GM18870 (cell line): ENCODE data around the gene DPEP1.
"Not testable (repeated sequence)": the region's sequence is repeated elsewhere in the genome, so short reads cannot be mapped to it uniquely, and the experiment has no call there.

Experiments
- ATAC-seq: cut with Tn5 transposase; IDR thresholded peaks from one replicate; pipeline ENCODE4 v1.9.1; 2021; ENCODE audit warnings: moderate library complexity; ENCODE audit not compliant: unreplicated experiment

DPEP1 gene

DNA sequence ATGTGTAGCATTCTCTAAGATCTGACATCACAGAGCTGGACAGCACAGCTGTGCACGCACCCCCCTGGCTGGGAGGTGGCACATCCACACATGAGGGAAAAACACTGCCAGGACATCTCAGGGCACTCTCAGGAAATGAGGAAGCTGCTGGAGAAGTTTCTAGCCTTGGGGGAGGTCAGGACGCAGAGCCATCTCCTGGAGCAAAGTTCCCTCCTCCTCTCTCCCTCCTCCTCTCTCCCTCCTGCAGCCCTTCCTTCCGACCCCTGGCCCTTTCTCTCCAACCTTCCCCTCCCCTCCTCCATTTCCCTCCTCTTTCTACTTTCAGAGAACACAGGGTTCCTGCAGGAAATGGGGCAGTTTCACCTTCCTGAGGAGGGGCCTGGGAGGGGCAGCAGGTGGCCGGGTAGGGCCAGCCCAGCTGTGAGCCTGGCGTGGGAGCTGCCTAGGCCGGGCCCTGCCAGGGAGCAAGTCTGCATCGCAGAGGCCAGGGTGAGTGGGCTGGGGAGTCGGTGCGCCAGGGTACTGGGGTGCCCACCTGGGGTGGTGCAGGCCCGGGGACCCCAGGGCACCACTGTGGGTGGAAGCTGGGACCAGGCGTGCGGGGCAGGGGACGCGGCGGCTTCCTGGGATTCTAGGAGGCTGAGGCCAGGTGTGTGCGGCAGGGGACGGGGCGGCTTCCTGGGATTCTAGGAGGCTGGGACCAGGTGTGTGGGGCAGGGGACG is at the start of gene DPEP1:
DPEP1 (plus strand) TSS at position 412 of the 723 bp plus-strand sequence. CDS start 16,769 bp downstream, outside the sequence.
- ATAC-seq = no peak

- no peak for ATAC-seq
Observed at GRCh38 chr16:89564476-89565255, 48.8 kb upstream of the DPEP1 start.

GRCh38 chr16:89565256-89565505 is 48.3 kb upstream of the DPEP1 start:
- no peak for ATAC-seq

DNA sequence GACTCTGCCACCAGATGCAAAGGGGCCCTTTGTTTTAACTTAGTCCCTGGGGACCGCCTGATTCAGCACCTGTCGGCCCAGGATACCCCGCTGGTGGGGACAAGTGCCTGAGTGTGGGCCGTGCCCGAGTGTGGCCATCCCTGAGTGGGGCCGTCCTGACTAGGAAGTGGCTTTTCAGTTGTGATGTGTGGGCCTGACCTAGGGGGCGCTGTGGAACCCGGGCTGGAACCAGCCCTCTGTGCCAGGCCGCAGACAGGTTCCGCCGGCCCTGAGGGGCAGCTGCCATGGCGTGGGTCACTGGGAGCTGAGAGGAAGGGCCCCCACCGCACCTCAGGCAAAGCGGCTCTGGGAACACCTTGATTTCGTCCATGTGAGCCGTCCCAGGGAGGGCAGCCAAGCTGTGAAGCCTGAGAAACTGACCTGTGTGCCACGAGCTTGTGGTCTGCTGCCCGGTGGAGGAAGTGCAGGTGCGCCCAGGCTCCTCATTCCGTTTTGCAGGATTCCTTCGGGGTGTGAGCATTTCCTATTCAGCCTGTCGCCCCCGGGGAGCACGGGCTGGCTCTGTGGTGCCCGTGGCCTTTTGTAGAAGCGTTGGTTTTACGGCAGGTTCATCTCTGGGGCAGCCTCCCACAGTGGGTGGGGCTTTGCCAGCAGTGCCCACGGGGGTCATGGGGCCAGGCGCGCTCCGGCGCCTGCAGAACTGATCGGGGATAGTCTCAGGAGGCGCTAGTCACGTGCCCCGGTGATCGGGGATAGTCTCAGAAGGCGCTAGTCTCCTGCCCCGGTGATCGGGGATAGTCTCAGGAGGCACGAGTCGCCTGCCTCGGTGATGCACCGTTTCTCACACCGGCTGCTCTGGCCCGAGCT is 47.7 kb upstream of the DPEP1 start:
- ATAC-seq = no peak

DNA sequence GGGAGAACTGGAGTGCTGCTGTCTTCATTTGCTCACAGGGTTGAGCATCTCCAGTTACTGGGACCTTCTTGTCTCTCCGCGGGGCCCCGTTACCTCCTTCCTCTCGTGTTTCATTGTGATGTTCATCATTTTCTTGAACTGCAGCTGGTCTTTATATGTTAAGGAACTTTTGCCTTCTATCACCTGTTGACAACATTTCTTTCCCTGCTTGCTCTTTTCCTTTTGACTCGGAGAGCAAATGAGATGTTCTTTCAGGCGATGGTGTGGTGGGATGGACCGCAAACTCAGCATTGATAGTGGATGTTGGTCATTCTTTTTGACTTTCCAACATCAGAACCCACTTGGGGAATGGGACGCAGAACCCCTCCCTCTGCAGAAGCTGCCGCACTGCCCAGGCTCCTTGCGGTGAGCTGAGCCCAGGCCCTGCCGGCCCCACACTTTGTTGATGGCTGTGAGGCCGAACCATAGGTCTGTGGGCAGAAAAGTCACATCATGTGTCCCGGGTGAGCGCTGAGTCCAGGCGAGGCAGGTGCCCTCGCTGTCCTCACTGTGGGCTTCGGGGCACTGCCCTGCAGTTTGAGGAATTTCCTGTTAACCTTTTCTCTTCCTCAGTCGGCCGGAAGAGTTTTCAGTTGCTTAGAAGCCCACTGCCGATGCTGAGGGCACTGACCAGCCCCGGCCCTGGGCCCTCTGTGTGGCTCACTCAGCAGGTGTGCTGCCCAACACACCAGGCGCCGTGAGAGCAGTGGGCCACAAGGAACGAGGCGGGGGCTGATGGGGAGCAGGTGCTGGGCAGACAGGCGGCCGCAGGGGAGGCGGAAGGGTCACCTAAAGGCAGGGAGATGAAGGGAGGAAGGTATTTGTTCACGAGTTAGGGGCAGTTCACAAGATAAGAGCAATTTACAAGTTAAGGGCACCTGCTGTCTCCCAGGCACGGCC is 45.5 kb upstream of the DPEP1 start:
- ATAC-seq = no peak

GRCh38 chr16:89569506-89570341 is 43.7 kb upstream of the DPEP1 start:
- no peak for ATAC-seq

DNA sequence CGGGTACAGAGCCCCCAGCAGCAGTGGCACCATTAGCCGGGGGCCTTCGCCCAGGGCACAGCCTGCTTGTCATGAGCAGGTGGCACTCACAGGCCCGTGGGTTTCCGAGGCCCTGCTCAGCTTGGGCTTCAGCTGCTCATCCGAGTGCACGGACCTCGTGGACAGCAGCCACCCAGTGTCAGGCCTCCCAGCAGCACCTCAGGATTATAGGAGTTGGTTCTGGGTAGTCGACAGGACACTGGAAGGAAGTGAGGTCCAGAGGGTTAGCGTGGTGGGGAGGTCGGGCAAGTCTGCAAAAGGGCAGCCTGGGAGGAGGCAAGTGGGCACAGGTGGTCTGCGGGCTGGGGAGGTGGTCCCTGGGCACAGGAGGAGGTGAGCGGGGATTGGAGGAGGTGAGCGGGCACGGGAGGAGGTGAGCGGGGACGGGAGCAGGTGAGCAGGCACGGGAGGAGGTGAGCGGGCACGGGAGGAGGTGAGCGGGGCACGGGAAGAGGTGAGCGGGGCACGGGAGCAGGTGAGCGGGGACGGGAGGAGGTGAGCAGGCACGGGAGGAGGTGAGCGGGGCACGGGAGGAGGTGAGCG is 43.0 kb upstream of the DPEP1 start:
- ATAC-seq = no peak

GRCh38 chr16:89570983-89571598 is 42.4 kb upstream of the DPEP1 start:
- not testable (repeated sequence) for ATAC-seq

GRCh38 chr16:89571636-89572035 is 41.8 kb upstream of the DPEP1 start:
- no peak for ATAC-seq

DNA sequence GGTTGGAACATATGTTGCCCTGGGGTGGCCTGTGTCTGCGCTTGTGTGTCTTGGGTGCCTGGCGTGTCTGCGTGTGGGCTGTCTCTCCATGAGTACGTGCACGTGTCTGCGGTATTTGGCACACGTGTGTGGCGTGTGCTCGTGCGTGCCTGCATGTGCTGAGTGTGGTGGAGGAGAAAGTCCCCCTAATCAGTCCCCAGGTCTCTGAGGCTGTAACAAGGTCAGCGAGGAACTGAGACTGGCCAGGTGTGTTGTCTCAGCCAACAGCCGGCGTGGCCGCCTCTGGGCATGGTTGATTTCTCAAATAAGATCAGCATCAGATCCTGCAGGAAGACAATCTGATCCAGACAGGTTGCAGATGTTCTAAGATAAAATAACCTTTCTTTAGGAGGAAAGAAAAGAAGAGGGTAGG is 41.4 kb upstream of the DPEP1 start:
- no peak for ATAC-seq

GRCh38 chr16:89572485-89573205 is 40.8 kb upstream of the DPEP1 start:
- no peak for ATAC-seq

DNA sequence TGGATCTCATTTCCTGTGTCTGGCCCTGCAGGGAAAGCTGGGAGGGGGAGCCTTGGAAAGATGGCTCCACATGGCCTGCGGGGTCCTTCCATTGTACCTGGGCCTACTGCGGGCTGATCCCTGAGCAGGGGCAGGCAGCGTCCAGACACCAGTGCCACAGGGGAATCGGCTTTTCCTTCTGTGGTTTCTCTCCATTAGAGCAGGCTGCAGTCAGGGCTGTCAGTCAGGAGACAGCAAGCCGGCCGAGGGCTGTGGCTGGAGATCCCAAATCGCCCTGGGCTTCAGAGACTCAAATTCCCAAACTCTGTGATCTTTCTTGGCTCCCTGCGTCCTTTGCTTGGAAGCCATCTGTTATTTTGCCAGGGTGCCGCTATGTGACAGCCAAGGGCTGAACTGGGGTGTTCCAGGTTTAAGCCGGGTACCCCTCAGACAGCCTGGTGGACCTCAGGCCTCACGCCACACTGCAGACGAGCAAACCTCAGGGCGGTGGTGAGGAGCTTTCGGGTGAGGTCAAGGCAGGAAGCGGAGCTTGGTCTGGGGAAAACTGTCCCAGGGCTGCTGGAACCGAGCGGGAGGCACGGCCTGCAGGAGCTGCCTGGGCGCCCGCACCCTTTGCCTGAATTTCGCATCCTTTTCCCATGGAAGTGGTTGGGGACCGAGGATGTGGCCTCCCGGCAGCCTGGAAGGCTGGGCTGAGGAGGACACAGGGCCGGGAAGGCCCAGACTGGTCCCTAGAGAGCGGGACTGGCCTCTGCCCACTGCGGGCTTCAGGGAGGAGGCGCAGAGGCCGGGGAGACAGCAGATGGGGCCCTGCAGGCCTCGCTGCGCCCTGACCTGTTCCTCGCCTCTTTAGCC is 39.4 kb upstream of the DPEP1 start:
- no peak for ATAC-seq

DNA sequence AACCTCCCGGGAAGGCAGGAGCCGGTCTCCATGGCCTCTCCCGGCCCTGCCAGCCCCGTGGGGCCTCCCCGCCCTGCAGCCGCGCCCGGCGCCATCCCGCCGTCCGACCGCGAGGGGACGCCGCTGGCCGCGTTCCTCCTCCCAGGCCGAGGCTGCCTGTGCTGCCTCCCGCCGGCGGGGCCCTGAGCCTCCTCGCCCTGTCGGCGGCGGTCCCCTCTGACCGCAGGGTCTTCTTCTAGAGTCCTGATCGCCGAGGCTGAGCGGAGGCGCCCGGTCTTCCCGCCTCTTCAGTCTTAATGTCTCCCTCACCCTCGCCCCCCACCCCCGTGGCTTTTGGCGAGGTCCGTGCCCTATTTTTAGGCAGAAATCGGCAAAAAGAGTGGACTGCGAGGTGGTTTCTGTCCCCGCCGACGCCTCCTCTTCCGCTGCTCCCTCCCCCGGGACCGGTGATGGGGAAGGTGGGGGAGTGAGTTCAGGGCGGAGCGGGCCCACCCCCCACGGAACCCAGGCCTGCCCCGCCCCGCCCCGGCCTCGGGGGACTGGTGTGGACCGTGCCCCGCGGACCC is 38.7 kb upstream of the DPEP1 start:
- no peak for ATAC-seq

- no peak for ATAC-seq
Observed at GRCh38 chr16:89575247-89576152, 37.9 kb upstream of the DPEP1 start, which contains the start of gene CPNE7. Gene CPNE7 (plus strand): TSS chr16:89575758. CDS start chr16:89575898, 140 bp downstream.

DNA sequence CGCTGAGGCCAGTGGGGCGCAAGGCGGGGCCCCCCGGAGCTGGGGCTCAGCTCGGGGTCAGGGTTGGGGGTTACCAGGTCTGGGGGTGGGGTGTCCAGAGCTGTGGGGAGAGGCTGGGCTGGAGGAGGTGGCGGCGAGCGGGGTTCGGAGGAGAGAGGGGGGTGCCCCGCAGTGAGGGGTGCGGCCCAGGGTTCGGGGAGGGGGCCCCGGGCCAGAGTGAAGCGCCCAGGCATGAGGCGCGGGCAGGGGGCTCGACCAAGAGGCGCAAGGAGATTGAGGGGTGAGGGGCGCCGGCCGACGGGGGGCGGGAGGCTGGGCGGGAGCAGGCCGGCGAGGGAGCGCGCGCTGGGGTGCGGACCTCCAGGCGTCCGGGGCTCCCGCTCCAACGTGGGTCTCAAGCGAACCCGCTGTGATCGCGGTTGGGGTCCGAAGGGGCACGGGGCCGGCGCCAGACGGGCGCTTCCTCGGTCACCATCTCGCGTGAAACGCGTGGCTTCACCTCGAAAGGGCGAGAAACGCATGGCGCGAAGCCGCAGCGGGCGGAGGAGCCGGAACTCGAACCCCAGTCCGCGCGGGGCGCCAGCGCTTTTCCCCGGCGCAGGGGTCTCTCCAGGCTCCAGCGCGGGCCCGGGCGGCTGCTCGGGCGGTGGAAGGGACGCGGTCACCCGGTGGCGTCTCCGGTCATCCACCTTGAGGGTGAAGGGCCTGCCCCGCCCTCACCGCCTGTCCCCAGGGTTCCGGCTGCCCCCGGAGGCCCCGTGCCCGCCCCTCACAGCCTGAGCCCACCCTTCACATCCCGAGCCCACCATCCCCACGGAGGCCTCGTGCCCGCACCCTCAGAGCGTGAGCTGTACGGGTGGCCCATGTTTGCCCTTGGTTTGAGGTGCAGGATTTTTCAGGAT is 37.0 kb upstream of the DPEP1 start:
- no peak for ATAC-seq
